BJ (cell line): ENCODE results near the gene DLGAP1. TPM values are rescaled to one million over a fixed set of nuclear protein-coding genes. Genes with fewer than 3 reads are reported as not detected.

ENCODE experiments used
- CTCF ChIA-PET: fragments of 350-600 bp; formaldehyde crosslinking; extraction: SDS; loops from one replicate; lab custom pipeline; 2021; ENCODE audit warnings: antibody characterized with exemption, inconsistent platforms; lab: Yijun Ruan, JAX
- POLR2A ChIA-PET: fragments of 300-600 bp; sonication (Branson Sonifier 250); formaldehyde crosslinking; extraction: SDS; loops from one replicate; lab custom pipeline; 2021; ENCODE audit warnings: antibody characterized with exemption; lab: Charles Lee
- DNase-seq: peaks from one replicate; pipeline ENCODE4 v3.0.0-alpha.2; 2011; ENCODE audit warnings: low read depth
- H3K27me3 ChIP-seq: 2 replicates; pipeline ENCODE4 v1.6.0; 2011; ENCODE audit warnings: low read length; ENCODE audit not compliant: control insufficient read depth, insufficient read depth
- H3K36me3 ChIP-seq: 2 replicates; pipeline ENCODE4 v1.5.1; 2011; ENCODE audit warnings: low read length; ENCODE audit not compliant: control insufficient read depth, insufficient read depth
- H3K4me3 ChIP-seq: 2 replicates; pipeline ENCODE4 v1.5.1; 2011; ENCODE audit warnings: low read depth, mild to moderate bottlenecking, control low read depth, low read length
- polyA plus RNA-seq: library from polyadenylated mRNA; depleted of rRNA; stranded (reverse); fragments of >200 nt; gene quantifications from 2 replicates; pipeline ENCODE4 v1.2.3, GENCODE V29; 2011
- TF ChIP-seq, protein P1 (sequence below): IDR thresholded peaks from 2 replicates; pipeline ENCODE4 v1.5.1; 2011; ENCODE audit warnings: low read depth, mild to moderate bottlenecking, control low read depth, inconsistent platforms, low read length, moderate library complexity; ENCODE audit not compliant: insufficient read depth

The DLGAP1 gene
- polyA plus RNA-seq, 1 experiment = 0.02 TPM

DNA sequence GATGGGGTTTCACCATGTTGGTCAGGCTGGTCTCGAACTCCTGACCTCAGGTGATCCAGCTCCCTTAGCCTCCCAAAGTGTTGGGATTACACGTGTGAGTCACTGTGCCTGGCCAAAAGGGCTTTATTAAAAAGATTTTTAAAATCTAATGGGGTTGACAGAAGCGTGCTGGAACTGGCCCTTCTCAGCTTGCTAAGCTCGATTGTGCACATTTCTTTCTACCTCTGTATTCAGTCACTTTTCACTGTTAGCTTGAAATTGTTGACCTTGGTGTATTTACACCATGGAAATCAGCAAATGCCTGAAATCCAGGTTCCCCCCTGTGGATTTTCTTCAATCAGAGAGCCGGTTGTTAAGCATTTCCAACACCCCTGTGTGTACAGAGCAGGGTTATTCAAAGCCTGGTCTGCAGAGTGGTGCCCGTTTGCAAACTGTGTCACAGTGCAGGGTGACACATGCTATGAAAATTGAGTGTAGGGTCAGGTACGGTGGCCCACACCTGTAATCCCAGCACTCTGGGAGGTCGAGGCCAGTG, 864.9 kb downstream of the DLGAP1 start:
- CTCF ChIA-PET = interaction anchor here (0.7 to 1.0 kb wide), 2 partner anchors 11 to 14 kb away, joined by 3 read pairs; no protein-coding TSS in a partner anchor

DNA sequence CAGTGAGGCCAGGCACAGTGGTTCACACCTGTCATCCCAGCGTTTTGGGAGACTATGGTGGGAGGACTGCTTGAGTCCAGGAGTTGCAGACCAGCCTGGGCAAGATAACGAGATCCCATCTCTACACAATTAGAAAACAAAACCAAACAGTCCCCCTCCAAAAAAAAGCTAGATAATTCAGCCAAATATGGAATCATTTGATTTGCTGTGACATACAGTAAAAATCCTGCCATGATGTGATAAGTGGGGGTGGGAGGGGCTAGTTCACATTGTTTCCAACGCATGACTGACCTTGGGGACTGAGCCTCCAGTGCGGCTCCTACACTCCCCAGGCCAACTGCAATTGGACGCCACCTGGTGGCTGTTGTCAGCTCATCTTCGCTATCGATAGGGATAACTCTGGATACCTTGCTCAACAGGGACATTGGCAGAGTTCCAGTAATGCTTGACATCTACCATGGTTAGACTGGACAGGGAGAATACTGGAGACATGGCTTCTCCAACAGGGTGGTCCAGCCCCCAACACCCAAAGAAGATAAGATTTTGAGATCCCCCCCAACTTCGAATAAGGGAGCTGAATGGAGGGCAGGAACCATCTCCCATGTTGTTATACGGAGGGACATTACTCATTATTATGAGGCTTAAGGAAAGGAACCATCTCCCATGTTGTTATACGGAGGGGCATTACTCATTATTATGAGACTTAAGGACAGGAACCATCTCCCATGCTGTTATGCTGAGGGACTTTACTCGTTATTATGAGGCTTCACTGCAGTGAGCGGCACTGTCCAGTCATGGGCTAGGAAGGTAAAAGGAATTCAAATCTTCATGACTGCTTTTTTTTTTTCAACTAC, 869.2 kb downstream of the DLGAP1 start:
- ChIA-PET POLR2A (interaction anchor here (0.6 to 0.9 kb wide), 2 partner anchors 21 to 623 kb away, joined by 3 to 5 read pairs; no protein-coding TSS in a partner anchor), CTCF (interaction anchor here (0.6 to 2.9 kb wide), 39 partner anchors 8 to 309 kb away, joined by 3 to 43 read pairs (median 4); no protein-coding TSS in a partner anchor)
- no peaks in the 10 kb centered on the region for H3K36me3 ChIP-seq
- DNase-seq = no peak
- H3K27me3 ChIP-seq = no peaks in the 10 kb centered on the region
- H3K4me3 ChIP-seq = no peak overlapping the region
- TF ChIP-seq, protein P1, sequence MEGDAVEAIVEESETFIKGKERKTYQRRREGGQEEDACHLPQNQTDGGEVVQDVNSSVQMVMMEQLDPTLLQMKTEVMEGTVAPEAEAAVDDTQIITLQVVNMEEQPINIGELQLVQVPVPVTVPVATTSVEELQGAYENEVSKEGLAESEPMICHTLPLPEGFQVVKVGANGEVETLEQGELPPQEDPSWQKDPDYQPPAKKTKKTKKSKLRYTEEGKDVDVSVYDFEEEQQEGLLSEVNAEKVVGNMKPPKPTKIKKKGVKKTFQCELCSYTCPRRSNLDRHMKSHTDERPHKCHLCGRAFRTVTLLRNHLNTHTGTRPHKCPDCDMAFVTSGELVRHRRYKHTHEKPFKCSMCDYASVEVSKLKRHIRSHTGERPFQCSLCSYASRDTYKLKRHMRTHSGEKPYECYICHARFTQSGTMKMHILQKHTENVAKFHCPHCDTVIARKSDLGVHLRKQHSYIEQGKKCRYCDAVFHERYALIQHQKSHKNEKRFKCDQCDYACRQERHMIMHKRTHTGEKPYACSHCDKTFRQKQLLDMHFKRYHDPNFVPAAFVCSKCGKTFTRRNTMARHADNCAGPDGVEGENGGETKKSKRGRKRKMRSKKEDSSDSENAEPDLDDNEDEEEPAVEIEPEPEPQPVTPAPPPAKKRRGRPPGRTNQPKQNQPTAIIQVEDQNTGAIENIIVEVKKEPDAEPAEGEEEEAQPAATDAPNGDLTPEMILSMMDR = peak; percentile 85

More for the DNA sequence above, 864.9 kb downstream of the DLGAP1 start:
- POLR2A ChIA-PET = no interaction called here
- Histone ChIP-seq H3K4me3 (no peak overlapping the region), H3K27me3 (no peaks in the 10 kb centered on the region), H3K36me3 (no peaks in the 10 kb centered on the region)
- TF ChIP-seq, protein P1 = no peak
- no peak for DNase-seq

DNA sequence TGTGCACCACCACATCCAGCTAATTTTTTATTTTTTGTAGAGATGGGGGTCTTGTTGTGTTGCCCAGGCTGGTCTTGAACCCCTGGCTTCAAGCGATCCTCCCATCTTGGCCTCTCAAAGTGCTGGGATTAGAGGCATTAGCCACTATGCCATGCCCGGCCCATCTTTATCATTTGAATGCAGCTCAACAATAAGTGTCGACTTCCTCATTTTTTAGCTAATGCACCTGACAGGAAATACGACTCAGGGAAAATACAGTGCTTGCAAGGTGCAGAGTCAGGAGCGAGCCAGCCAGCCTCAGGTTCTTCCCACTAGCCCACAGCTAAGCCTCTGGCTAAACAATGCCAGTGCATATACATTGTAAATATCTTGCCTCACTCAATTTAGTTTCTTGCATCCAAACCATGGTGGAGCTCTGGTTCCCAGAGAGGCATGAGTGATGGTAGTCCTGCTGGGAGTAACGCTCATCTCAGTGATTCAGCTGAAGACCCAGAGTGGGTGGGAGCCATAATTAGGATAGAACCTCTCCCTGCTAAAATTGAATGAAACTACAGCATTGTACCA, 870.1 kb downstream of the DLGAP1 start:
- ChIA-PET POLR2A (no interaction called here), CTCF (interaction anchor here (0.6 to 2.9 kb wide), 28 partner anchors 9 to 1308 kb away, joined by 3 to 43 read pairs (median 4); no protein-coding TSS in a partner anchor)
- Histone ChIP-seq H3K27me3 (no peaks in the 10 kb centered on the region), H3K36me3 (no peaks in the 10 kb centered on the region), H3K4me3 (no peak overlapping the region)
- TF ChIP-seq, protein P1 = no peak
- DNase-seq = no peak

DNA sequence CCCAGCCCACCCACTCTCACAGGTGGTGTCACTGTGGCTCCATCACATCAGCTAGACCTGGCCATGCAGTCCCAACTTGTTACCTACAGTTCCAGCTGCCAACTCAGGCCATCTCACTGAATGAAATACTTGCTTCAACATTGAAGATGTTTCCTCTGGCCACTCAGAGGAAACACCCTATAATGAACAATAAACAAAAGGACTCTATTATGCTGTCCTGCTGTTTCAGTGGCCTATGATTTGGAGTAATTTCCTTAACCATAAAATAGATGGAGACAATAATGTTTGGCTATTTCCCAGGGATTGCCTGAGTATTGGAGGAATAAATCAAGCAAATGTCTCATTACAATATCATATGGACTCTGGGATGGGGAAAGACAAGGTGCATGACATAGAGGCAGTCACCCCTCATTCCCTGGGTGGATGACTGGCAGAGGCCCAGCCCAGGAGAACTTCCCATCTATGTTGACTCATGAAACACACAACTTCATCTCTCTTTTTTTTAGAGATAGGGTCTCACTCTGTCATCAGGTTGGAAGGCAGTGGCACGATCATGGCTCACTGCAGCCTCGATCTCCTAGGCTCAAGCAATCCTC, 870.7 kb downstream of the DLGAP1 start:
- no peak for DNase-seq
- CTCF ChIA-PET = interaction anchor here (0.6 to 2.9 kb wide), 12 partner anchors 8 to 1307 kb away, joined by 3 to 43 read pairs (median 4); no protein-coding TSS in a partner anchor
- POLR2A ChIA-PET = no interaction called here
- no peaks in the 10 kb centered on the region for H3K36me3 ChIP-seq
- no peak overlapping the region for H3K4me3 ChIP-seq
- TF ChIP-seq, protein P1 = no peak
- H3K27me3 ChIP-seq = no peaks in the 10 kb centered on the region
